ENCODE measurements around the gene DLL4. TPM values are rescaled to one million over a fixed set of nuclear protein-coding genes. Genes with fewer than 3 reads are reported as not detected.
"Not testable (repeated sequence)": the region's sequence is repeated elsewhere in the genome, so short reads cannot be mapped to it uniquely, and the experiment has no call there.

Gene DLL4
- polyA plus RNA-seq, 3 donors = 6.6 to 9.1 (median 8.5) TPM

DNA sequence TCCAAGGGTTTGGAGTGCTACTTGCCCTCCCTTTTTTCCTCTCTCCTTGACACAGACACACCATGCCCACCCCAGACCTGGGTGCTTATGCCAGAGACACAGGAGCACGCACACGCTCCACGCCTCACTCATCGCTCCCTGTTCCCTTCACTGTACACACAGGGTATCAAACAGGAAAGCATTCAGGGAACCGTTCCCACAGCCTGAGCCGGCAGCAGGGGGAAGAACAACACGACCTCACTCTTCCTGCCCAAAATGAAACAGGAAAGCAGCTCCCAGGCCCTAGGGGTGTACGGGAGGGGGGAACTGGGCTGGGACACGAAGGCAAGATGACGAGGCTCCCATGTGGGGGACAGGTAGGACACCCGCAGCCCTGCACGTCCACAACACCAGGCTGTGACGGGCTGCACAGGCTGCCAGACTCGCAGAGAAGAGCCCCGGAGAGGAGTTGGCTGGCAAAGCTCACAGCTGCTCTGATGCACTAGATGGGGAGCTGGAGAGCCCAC lies 11.2 kb downstream of the DLL4 start:
- no peak for DNase-seq (ENCODE audit: low read depth in 3 of 3, low spot score in 2 of 3)

DNA sequence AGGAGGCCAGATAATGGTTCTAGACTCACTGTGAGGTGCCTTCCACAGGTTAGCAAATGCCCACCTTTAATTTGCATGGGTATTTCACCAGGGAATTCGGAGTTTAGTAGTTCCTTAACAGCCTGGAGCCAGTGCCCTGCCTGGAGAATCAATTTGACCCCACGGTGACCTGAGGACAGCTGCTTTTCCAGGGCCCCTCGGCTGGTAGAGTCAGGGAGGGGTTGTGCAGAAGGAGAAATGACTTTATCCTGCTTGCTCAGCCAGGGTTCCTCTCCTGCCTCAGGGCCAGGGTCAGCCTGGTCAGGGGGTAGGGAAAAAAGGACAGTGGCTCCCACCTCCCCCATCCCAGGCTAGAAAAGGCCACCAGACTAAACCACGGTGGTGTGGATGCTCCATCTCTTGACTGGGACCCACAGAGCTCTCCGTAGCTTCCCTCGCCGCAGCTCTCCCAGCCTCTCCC lies 12.0 kb downstream of the DLL4 start:
- no peak for DNase-seq (ENCODE audit: low read depth in 3 of 3, low spot score in 2 of 3)

DNA sequence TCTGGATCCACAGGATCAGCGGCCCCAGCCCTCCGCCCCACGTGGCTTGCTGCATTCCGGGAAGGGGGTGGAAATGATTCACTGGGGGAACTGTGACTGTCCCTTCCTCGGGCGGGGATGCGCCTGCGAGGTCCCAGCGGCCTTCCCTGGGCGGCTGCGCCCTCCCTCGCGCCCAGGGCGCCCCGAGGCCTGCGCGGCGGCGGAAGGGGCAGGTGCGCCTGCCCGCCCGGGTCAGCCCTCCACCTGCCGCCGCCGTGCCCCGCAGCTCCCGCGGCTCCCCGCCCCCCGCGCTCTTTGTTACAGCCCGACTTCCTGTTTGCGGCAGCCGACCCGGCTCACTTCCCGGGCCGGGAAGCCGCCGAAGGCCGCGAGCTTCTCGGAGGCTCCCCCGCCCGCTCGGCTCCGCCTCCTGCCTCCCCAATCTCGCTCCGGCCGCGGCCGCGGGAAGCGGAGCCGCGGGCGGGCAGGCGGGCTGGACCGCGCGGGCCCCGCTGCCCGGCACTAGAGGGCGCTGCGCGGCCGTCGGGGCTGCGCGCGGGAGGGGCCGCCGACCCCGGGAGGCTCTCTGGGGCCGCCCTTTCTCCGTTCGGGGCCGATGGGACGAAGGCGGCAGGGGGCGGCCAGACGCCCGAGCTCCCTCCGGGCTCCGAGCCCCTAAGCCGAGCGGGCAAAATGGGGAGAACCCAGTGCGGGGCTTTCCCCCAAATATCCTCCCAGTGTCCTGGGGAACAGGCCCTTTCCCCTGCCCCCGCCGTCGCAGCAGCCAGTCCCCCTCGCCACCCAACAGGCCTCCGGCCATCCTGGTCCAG lies 12.6 kb downstream of the DLL4 start:
- DNase-seq (ENCODE audit: low read depth in 3 of 3, low spot score in 2 of 3) = no peak

DNA sequence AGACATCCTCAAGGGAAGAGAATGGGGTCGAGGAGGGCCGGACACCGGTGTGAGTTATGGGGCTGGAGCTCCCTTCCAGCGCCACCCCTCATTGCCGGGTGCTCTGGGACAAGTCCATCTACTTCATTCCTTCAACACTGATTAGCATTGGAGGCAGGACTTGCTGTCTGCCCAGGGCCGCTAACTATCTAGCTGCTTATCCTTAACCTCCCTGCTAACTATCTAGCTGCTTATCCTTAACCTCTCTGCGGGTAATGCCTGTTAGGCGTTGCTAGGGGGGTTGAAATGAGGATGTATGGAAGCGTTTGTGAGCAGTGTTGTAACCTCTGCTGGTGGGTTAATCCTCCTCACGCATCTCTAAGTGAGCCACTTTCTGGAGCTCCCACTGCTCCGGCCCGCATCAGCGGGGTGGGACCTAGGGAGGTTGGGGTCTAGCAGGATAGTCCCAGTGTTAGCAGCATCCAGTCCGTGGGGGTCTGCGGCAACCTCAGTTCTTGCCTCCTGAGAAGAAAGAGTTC lies 13.3 kb downstream of the DLL4 start:
- DNase-seq (ENCODE audit: low read depth in 3 of 3, low spot score in 2 of 3) = no peak

DNA sequence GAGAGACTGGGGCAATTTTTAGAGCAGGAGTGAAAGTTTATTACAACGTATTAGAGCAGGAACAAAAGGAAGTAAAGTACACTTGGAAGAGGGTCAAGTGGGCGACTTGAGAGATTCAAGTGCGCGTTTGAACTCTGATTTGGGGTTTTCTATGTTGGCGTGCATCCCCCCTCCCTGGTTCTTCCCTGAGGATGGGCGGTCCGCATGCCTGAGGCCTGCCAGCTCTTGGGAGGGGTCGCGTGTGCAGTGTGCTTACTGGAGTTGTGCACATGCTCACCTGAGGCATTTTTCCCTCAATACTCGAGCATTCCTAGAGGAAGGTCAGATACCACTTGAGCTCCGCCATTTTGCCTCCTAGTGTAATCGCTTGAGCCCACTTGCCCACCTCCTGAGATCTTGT lies 13.7 kb downstream of the DLL4 start:
- DNase-seq (ENCODE audit: low read depth in 3 of 3, low spot score in 2 of 3) = no peak

DNA sequence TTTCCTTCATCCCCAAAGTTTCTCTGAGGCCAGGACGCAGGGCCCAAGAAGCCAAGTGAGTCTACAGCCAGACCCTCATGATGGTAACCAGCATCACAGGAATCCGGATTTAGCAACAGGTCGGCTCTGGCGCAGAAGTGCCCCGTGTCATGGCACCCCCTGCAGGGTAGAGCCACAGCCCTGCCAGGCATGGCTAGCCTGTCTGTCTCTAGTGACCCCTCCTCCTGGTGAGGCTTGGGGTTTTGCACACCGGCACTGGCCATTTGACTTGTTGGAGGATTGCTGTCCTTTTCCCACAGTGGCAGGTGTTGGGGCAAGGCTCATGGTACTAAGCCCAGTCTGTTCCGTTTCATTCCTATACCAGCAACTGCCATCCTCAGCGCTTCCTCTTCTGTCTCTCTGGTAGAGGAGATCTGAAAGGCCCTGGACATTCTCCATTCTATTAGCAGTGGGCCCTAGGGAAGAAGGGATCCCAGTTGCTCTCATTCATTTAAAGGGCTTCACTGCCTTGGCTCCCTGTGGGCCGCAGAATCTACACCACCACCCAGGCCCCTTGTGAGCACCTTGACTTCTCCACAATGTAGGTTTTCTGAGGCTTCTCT lies 14.7 kb downstream of the DLL4 start:
- DNase-seq (ENCODE audit: low read depth in 3 of 3, low spot score in 2 of 3) = no peak

DNA sequence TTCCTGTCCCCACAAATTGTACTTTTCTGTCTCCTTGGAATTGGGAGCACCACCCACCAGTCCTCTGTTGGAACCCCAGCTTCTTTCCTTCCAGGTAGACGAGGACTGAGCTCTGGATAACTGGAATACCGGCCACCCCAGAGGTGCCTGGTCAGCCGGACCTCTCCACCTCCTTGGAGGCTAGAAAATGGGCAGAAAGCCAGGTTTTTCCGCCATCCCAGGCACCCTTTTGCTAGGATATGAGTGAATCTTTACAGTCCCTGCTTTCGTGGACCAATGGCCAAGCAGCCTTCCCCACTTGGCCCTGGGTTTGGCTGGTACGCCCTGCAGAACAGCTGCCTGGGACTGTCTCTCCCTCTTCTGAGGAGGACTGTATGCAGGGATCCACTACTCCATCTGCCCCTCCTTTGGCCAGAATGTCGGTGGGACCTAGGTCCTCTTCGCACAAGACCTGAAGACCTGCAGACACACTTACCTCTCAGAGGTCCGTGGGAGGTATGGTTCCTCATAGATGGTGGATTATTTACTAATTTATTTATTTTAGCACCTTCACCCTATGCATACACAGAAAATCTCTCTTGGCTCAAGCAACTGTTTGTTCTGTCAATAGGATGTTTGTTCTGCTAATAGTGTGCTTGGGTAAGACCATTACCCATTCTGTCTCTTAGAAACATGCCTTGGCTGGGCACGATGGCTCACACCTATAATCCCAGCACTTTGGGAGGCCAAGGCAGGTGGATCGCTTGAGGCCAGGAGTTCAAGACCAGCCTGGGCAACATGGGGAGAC lies 15.6 kb downstream of the DLL4 start:
- no peak for DNase-seq (ENCODE audit: low read depth in 3 of 3, low spot score in 2 of 3)

GRCh38 chr15:40948706-40949473 lies 19.8 kb downstream of the DLL4 start:
- DNase-seq (ENCODE audit: low read depth in 3 of 3, low spot score in 2 of 3) = no peak

DNA sequence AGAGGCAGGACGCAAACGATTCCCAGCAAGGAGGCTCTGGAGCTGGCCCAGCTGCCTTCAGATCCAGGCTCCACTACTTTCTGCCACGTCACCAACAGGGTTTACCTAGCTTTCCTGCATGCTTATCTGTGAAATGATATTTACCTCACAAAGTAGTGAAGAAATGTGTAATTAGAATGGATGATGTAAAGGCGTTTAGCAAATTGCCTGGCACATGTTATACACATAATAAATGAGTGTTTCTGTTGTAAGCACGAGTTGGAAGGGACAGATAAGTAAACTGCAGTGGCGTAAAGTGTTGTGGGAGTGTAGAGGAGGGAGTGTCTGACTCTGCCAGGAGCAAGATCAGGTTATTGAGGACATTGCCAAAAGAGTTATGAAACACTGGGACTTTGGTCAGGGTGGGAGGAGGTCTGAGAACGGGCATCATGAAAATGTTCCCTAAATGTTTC lies 20.6 kb downstream of the DLL4 start:
- no peak for DNase-seq (ENCODE audit: low read depth in 3 of 3, low spot score in 2 of 3)

DNA sequence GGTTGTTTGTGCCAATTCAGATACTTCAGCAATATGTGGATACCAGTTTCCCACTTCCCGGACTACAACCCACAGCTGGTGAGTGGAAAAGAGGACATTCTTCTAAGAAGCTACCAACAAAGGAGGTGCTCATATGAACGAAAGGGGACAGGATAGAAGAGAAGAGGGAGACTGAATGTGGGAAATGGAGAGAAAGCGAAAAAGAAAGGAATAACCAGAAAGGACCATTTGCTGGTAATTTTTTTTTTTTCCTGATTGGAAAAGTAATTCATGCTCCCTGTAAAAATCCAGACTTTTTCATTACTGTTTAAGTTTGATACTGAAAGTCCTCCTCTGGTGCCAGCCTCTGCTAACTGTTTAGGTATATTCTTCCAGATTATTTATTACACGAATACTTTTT lies 22.6 kb downstream of the DLL4 start:
- DNase-seq (ENCODE audit: low read depth in 3 of 3, low spot score in 2 of 3) = no peak

GRCh38 chr15:40952301-40952900 lies 23.3 kb downstream of the DLL4 start:
- no peak for DNase-seq (ENCODE audit: low read depth in 3 of 3, low spot score in 2 of 3)

DNA sequence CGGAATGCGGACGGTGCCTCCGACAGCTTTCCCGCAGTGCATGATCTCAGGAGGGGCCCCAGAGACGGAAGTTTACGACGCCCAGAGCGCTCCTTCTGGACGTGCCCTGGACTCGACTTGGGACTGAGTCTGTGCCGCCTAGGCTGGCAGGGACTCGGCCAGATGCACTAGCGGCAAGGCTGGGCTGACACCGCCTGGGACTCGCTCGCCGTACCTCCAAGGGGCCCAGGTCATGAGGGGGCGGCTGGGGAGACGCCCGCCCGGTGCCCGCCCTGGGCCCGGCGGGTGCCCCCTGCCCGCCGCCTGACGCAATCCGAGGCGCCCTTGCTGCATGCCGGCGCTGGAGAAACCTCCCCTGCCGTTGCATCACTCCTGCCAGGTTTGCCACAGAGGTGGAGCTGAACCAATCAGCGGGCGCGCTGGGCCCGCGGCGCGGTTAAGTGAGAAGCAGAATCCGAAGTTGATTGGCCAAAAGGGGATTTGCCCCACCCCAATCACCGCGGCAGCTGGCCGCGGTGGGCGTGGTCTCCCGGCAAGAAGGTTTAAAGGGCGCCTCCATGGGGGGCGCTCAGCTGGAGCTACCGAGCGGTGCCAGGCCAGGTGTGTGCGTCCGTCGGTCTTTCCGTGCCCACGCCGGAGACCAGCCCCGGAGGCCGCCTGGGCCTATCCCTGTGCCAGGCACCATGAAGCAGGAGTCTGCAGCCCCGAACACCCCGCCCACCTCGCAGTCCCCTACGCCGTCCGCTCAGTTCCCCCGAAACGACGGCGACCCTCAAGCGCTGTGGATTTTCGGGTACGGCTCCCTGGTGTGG lies 24.0 kb downstream of the DLL4 start, which contains the start of gene CHAC1:
TSS of gene CHAC1 (plus strand) at position 571 of the 812 bp plus-strand sequence. CDS start at position 684, 113 bp downstream.
- peak in 1 of 3 donors; percentile 78 for DNase-seq (ENCODE audit: low read depth in 3 of 3, low spot score in 2 of 3)

- no peak for DNase-seq (ENCODE audit: low read depth in 3 of 3, low spot score in 2 of 3)
Measured at GRCh38 chr15:40953713-40954074, 24.6 kb downstream of the DLL4 start.

DNA sequence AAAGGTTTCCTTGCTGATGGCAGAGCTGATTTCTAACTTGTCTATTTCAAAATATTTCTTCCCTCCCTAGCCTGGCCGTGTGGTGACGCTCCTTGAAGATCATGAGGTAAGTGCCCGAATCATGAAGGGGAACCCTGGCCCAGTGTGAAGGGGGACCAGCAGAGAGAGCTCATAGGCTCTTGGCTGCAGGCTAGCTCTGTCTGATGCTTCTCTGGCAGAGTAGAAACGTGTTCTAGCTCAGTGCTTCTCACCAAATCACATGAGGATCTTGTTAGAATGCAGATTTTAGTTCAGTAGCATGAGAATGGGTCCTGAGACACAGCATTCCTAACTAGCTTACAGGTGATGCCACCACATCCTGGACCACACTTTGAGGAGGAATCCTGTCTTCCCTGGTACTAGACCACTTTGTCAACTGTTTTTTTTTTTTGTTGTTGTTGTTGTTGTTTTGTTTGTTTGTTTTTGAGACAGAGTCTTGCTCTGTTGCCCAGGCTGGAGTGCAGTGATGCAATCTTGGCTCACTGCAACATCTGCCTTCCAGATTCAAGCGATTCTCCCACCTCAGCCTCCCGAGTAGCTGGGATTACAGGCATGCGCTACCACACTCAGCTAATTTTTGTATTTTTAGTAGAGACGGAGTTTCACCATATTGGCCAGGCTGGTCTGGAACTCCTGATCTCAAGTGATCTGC lies 25.2 kb downstream of the DLL4 start:
- DNase-seq (ENCODE audit: low read depth in 3 of 3, low spot score in 2 of 3) = not testable (repeated sequence)

- DNase-seq (ENCODE audit: low read depth in 3 of 3, low spot score in 2 of 3) = no peak
Measured at GRCh38 chr15:40955141-40955903, 26.2 kb downstream of the DLL4 start.

DNA sequence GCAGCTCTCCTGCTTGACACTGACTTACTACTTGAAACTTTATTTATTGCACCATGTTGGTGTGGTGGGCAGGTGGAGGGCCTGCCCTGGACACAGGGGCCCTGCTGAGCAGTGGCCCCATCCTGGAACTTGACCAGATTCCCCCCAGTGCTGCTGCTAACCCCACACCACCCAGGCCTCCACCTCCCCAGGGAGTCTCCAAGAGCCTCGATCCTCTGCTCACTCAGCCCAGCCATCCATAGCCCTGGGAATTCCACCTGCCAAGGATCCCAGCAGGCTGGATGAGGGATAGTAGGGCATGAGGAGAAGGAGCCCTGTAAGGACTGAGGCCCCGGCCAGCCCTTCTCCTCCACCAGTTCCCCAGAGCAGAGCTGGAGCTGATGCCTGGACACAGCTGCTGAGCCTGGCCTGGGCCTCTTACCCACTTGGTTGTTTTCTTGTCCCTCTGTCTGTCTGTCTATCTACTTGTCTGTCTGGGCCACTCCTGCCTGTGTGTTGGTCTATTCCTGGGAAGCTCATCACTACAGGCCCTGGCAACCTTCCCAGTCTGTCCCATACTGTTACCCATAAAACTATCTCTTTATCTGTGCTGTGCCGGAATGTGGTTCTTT lies 26.9 kb downstream of the DLL4 start:
- DNase-seq (ENCODE audit: low read depth in 3 of 3, low spot score in 2 of 3) = no peak

DNA sequence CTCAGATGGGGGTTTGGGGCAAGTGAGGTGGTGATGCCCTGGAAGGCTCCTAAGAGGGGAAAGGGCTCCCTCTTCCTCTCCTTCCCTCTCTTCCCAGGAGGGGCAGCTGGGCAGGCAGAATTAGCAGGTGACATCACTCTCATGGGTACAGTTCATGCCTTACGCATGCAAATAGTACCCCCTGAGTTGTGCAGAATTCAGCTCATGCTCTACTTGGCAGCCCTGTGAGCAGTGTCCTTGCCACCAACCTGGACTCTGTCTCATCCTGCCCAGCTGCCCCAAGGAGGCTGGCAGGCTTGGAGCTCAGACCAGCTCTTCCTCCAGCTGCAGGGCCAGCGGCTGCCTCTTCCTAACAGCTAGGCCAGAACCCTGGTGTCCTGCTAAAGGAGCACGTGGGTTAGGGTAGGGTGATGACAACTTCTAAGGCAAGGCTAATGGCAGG lies 27.4 kb downstream of the DLL4 start:
- no peak for DNase-seq (ENCODE audit: low read depth in 3 of 3, low spot score in 2 of 3)

Measured in right renal cortex interstitium (tissue), 3 donors.